RWPE1 (cell line): Measurements from ENCODE around the gene AUH.

ENCODE experiments used
- CTCF ChIA-PET: fragments of 350-600 bp; sonication (Branson Sonifier 250); formaldehyde crosslinking; extraction: SDS; loops from one replicate; lab custom pipeline; 2021; lab: Yijun Ruan, JAX
- POLR2A ChIA-PET: fragments of 400-600 bp; formaldehyde crosslinking; extraction: SDS; loops from one replicate; lab custom pipeline; 2020; ENCODE audit warnings: antibody characterized with exemption; ENCODE audit not compliant: low non-redundant PET; lab: Yijun Ruan, JAX
- DNase-seq: peaks from one replicate; pipeline ENCODE4 v3.0.0; 2012; ENCODE audit warnings: low spot score
- H3K27ac ChIP-seq: fragments of 450-650 bp; 2 replicates; pipeline ENCODE4 v1.5.1; 2017
- TF ChIP-seq, protein P1 (sequence below): fragments of 450-650 bp; conservative IDR thresholded peaks from 2 replicates; pipeline ENCODE4 v1.5.1; 2017; ENCODE audit warnings: low read depth, mild to moderate bottlenecking

Gene AUH

DNA sequence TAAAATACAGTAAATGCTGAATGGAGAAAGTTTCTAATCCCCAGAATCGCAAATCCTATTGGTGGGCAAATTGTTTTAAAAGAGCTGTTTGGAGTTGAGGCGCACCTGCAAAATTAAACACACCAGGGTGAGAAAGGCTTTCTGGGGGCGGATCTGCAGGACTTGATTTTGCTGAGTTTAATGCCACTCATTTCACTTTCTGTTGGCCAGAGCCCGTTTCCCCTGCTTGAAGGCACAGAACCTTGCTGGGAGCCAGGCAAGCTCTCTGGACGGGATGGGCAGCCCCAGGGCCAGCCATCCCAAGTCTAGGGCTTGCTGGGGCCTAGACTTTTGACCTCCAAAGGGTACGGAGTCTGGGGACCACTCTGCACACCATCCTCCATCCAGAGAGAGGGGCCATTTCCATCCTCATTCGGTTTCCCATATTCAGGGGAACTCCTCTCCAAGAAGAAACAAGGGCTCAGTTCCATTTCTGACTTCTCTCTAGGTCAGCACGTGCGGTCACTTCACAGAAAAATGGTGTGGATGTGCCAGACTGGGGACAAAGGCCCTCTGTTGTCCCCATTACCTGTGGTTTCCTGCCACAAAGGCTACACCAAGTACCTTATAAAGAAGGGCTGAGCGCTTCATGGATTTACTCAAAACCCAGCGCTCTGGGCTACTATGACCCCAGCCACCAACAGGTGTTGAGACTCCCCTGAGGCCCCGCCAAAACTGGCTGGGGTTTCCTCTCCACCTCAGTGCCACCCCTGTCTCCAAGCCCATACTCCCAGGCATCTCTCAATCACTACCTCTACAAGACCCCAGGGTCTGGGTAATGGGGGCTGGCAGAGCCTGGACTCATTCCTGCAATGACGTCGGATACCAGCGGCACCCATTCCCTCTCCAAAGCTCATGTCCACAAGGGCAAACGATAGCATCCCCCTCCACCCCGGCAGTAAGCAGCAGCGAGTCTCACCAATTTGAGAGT, 170.0 kb downstream of the AUH start:
- no peak for DNase-seq
- H3K27ac ChIP-seq = peak overlapping the region; percentile 97
- TF ChIP-seq, protein P1, sequence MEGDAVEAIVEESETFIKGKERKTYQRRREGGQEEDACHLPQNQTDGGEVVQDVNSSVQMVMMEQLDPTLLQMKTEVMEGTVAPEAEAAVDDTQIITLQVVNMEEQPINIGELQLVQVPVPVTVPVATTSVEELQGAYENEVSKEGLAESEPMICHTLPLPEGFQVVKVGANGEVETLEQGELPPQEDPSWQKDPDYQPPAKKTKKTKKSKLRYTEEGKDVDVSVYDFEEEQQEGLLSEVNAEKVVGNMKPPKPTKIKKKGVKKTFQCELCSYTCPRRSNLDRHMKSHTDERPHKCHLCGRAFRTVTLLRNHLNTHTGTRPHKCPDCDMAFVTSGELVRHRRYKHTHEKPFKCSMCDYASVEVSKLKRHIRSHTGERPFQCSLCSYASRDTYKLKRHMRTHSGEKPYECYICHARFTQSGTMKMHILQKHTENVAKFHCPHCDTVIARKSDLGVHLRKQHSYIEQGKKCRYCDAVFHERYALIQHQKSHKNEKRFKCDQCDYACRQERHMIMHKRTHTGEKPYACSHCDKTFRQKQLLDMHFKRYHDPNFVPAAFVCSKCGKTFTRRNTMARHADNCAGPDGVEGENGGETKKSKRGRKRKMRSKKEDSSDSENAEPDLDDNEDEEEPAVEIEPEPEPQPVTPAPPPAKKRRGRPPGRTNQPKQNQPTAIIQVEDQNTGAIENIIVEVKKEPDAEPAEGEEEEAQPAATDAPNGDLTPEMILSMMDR = no peak
- CTCF ChIA-PET = interaction anchor here (0.5 kb wide), 1 partner anchor 490 kb away, joined by 5 read pairs; no protein-coding TSS in a partner anchor
- POLR2A ChIA-PET = no interaction called here

DNA sequence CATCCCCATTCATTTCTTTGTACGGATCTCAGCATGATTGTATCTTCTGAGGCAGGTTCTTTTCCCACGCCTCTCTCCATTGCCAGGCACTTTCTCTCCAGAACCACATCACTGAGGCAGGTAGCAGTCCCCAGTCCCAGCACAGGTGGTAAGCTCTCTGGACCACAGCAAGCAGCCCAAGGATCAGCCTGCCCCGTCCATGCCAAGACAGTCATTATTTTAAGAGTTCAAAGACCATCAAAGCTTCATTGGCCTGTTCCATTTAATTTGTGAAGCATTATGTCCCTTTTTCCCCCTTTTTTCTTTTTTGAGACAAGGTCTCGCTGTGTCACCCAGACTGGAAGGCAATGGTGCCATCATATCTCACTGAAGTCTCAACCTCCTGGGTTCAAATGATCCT, 171.7 kb downstream of the AUH start:
- POLR2A ChIA-PET = no interaction called here

DNA sequence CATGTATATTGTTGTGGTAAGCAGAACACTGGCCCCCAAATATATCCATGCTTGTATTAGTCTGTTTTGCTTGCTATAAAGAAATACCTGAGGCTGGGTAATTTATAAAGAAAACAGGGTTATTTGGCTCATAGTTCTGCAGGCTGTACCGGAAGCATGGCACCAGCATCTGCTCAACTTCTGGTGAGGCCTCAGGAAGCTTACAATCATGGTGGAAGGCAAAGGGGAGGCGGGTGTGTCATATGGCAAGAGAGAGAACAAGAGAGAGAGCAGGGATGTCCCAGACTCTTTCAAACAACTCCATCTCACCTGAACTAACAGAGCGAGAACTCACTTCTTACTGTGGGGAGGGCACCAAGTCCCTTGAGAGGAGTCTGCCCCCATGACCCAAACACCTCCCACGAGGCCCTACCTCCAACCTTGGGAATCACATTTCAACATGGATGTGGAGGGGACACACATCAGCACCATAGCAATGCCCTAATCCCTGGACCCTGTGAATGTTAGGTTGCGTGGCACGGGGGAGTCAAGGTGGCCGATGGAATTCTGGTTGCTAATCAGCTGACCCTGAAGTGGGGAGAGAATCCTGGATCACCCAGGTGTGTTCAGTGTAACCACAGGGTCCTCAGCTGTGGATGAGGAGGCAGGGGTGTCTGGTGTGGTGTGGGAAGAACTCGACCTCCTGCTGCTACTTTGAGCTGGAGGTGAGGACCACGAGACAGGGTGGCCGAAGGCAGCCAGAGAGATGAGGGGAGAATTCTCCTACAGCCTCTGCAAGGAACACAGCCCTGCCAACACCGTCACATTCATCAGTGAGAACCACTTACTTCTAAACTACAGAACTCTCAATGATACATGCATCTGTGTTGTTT, 172.8 kb downstream of the AUH start:
- POLR2A ChIA-PET = no interaction called here
- CTCF ChIA-PET = no interaction called here
- H3K27ac ChIP-seq = no peak overlapping the region
- TF ChIP-seq, protein P1 = no peak
- DNase-seq = no peak

More for the DNA sequence above, 171.7 kb downstream of the AUH start:
- H3K27ac ChIP-seq = no peak overlapping the region
- DNase-seq = no peak
- TF ChIP-seq, protein P1 = no peak
- CTCF ChIA-PET = interaction anchor here (0.7 kb wide), 1 partner anchor 13 kb away, joined by 3 read pairs; no protein-coding TSS in a partner anchor

DNA sequence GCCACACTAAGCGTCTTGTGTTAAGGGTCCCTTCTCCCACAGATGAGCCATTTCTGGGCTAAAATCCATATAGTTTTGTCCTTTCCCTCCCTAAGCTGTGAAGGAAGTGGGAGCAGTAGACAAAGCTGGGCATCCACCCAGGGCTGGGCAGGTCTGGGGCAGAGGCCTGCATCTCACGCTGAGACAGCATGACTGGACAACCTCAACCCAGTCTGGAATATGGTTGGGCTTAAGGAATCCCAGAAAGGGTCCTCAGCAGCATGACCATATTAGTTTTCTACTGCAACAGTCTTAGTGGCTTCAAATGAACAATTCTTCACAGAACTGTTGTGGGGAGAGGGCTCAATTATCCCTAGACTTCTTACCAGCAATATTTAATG, 173.8 kb downstream of the AUH start:
- DNase-seq = no peak
- peak overlapping the region; percentile 39 for H3K27ac ChIP-seq
- CTCF ChIA-PET = no interaction called here
- POLR2A ChIA-PET = no interaction called here
- TF ChIP-seq, protein P1 = no peak

DNA sequence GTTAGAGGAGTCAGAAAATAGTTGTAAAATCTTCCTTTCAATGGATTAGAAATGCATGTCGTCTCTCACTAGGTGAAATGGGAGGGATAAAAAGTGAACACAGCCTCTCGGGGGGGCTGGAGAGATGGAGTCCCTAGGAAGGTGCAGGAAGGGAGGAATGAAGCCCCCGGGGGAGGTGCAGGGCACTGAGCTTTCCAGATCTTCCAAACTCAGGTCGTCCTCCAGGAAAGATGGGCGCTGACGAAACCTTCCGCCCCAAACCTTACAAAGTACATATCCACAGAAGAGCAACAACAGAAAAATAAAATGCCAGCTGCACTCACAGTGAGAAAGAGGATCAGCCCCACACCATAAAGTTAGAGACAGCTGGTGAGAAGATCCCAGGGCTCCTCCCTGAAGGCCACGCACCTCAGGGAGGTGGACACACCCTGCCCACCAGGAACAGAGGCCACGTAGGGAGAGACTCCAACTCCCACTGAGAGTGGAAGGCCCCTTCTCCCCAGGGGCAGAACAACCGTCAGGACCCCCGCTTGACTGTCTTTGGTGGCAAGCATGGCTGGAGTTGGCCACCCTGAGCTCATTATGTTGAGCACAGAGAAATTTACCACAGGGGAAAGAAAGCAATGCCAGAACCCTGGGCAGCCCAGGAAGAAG, 174.3 kb downstream of the AUH start:
- CTCF ChIA-PET = no interaction called here
- peak overlapping the region; percentile 39 for H3K27ac ChIP-seq
- no peak for DNase-seq
- TF ChIP-seq, protein P1 = no peak
- POLR2A ChIA-PET = no interaction called here
